CD4-positive, alpha-beta T cell (primary cell): ENCODE results near the gene DCTN1. TPM values are rescaled to one million over a fixed set of nuclear protein-coding genes. Genes with fewer than 3 reads are reported as not detected.

ENCODE experiments used
- ATAC-seq: fragments of 200-7000 bp; cut with Tn5 transposase; one replicate; pipeline ENCODE4 v1.10.0; 2022; ENCODE audit warnings: mild to moderate bottlenecking; ENCODE audit not compliant: poor library complexity
- CTCF ChIA-PET: fragments of 350-600 bp; sonication (Branson Sonifier 250); formaldehyde crosslinking; loops from one replicate; lab custom pipeline; 2021; ENCODE audit warnings: antibody characterized with exemption, inconsistent platforms; lab: Charles Lee
- POLR2A ChIA-PET: fragments of 350-600 bp; sonication (Branson Sonifier 250); formaldehyde crosslinking; loops from one replicate; lab custom pipeline; 2021; ENCODE audit warnings: antibody characterized with exemption, inconsistent platforms; lab: Charles Lee
- DNase-seq, 14 experiments: peaks; one replicate each; pipeline ENCODE4 v3.0.0-alpha.2; 2013 to 2020; ENCODE audit warnings: mixed read lengths in 2 of 14
- H3K27ac ChIP-seq, 2 donors: one replicate each; pipeline versions ENCODE4 v1.5.1 to v1.7.0; 2013; ENCODE audit warnings: low read length in 2 of 2, low read depth in 1 of 2, mild to moderate bottlenecking in 1 of 2
- H3K27me3 ChIP-seq, 2 experiments: 1 replicate in 1 of 2; 2 replicates in 1 of 2; pipeline versions ENCODE4 v1.6.1 to v1.7.0; 2013; ENCODE audit warnings: low read length in 2 of 2, control low read depth in 1 of 2, mild to moderate bottlenecking in 1 of 2, moderate library complexity in 1 of 2; ENCODE audit not compliant: insufficient read depth in 2 of 2, control insufficient read depth in 1 of 2
- H3K36me3 ChIP-seq: one replicate; pipeline ENCODE4 v1.6.1; 2013; ENCODE audit warnings: low read length, control low read depth; ENCODE audit not compliant: insufficient read depth
- H3K4me1 ChIP-seq: one replicate; pipeline ENCODE4 v1.6.1; 2013; ENCODE audit warnings: low read length, control low read depth; ENCODE audit not compliant: insufficient read depth
- H3K4me3 ChIP-seq: one replicate; pipeline ENCODE4 v1.5.1; 2013; ENCODE audit warnings: mild to moderate bottlenecking, low read length, moderate library complexity
- H3K9me3 ChIP-seq, 2 experiments: 1 replicate in 1 of 2; 2 replicates in 1 of 2; pipeline versions ENCODE4 v1.6.1 to v1.7.0; 2013; ENCODE audit warnings: low read length in 2 of 2, mild to moderate bottlenecking in 2 of 2, control low read depth in 1 of 2, moderate library complexity in 1 of 2; ENCODE audit not compliant: control insufficient read depth in 1 of 2, insufficient read depth in 1 of 2
- H3K27ac Mint-ChIP-seq: one replicate; pipeline ENCODE4 v1.8.0; 2020; ENCODE audit warnings: mixed read lengths
- H3K27me3 Mint-ChIP-seq: one replicate; pipeline ENCODE4 v1.8.0; 2021; ENCODE audit warnings: mixed read lengths
- H3K36me3 Mint-ChIP-seq: one replicate; pipeline ENCODE4 v1.8.0; 2021; ENCODE audit warnings: low read depth, mixed read lengths
- H3K4me1 Mint-ChIP-seq: one replicate; pipeline ENCODE4 v1.8.0; 2021; ENCODE audit warnings: low read depth, mixed read lengths
- H3K4me3 Mint-ChIP-seq: one replicate; pipeline ENCODE4 v1.8.0; 2020; ENCODE audit warnings: mild to moderate bottlenecking, mixed read lengths
- H3K9me3 Mint-ChIP-seq: one replicate; pipeline ENCODE4 v1.8.0; 2020; ENCODE audit warnings: mixed read lengths
- CTCF ChIP-seq: fragments of 200-600 bp; IDR thresholded peaks from one replicate; pipeline ENCODE4 v1.8.0; 2022; ENCODE audit warnings: antibody characterized with exemption, mild to moderate bottlenecking
- intact Hi-C, 2 experiments: fragments of 100-400 bp; cut with DNase I in 1 of 2; cut with micrococcal nuclease in 1 of 2; formaldehyde crosslinking; loops; one replicate each; pipeline versions ENCODE4 v1.15.1 to v1.9.0; 2023 to 2025; cut with DNase I, micrococcal nuclease
- total RNA-seq, 174 experiments: library from RNA in 2 of 174; stranded (reverse) in 2 of 174; gene quantifications; one replicate each; pipeline ENCODE4 v1.2.3 and lab custom pipeline; 2021 to 2026

The DCTN1 gene
- total RNA-seq, 2 experiments from 2014 or later, result 51.4 to 60.7 TPM

GRCh38 chr2:74328573-74328972, 51.5 kb downstream of the DCTN1 start:
- peaks cover 6% of the 10 kb centered on the region for H3K36me3 Mint-ChIP-seq
- ChIA-PET POLR2A (no interaction called here), CTCF (no interaction called here)
- intact Hi-C loops, result no loop called here
- no peak overlapping the region for H3K4me3 Mint-ChIP-seq
- Histone ChIP-seq H3K4me1 (peaks cover 4% of the 10 kb centered on the region), H3K9me3 (no peaks in the 10 kb centered on the region), H3K4me3 (no peak overlapping the region), H3K36me3 (peaks cover 4% of the 10 kb centered on the region), H3K27ac (no peak overlapping the region), H3K27me3 (no peaks in the 10 kb centered on the region)
- no peaks in the 10 kb centered on the region for H3K9me3 Mint-ChIP-seq
- DNase-seq (no peak), ATAC-seq (no peak)
- no peak for TF ChIP-seq CTCF
- H3K4me1 Mint-ChIP-seq, result no peaks in the 10 kb centered on the region
- no peaks in the 10 kb centered on the region for H3K27me3 Mint-ChIP-seq
- H3K27ac Mint-ChIP-seq, result no peak overlapping the region

GRCh38 chr2:74328074-74328473, 52.0 kb downstream of the DCTN1 start:
- no peak overlapping the region for H3K27ac Mint-ChIP-seq
- ATAC-seq (no peak), DNase-seq (no peak)
- Histone ChIP-seq H3K36me3 (peaks cover 4% of the 10 kb centered on the region), H3K4me3 (no peak overlapping the region), H3K27me3 (no peaks in the 10 kb centered on the region), H3K9me3 (no peaks in the 10 kb centered on the region), H3K27ac (no peak overlapping the region), H3K4me1 (peaks cover 4% of the 10 kb centered on the region)
- intact Hi-C loops, result no loop called here
- H3K4me1 Mint-ChIP-seq, result no peaks in the 10 kb centered on the region
- no peak for TF ChIP-seq CTCF
- no peak overlapping the region for H3K4me3 Mint-ChIP-seq
- ChIA-PET POLR2A (no interaction called here), CTCF (no interaction called here)
- H3K9me3 Mint-ChIP-seq, result no peaks in the 10 kb centered on the region
- peaks cover 10% of the 10 kb centered on the region for H3K36me3 Mint-ChIP-seq
- no peaks in the 10 kb centered on the region for H3K27me3 Mint-ChIP-seq

GRCh38 chr2:74327627-74328026, 52.5 kb downstream of the DCTN1 start:
- Histone ChIP-seq H3K4me1 (peaks cover 4% of the 10 kb centered on the region), H3K4me3 (no peak overlapping the region), H3K27ac (no peak overlapping the region), H3K9me3 (no peaks in the 10 kb centered on the region), H3K36me3 (peaks cover 4% of the 10 kb centered on the region), H3K27me3 (no peaks in the 10 kb centered on the region)
- no peak overlapping the region for H3K4me3 Mint-ChIP-seq
- H3K27ac Mint-ChIP-seq, result no peak overlapping the region
- no peaks in the 10 kb centered on the region for H3K4me1 Mint-ChIP-seq
- ATAC-seq, result no peak
- intact Hi-C loops, result no loop called here
- peaks cover 10% of the 10 kb centered on the region for H3K36me3 Mint-ChIP-seq
- POLR2A ChIA-PET, result no interaction called here
- no peaks in the 10 kb centered on the region for H3K9me3 Mint-ChIP-seq
- TF ChIP-seq CTCF, result no peak
- DNase-seq, result no peak
- CTCF ChIA-PET, result no interaction called here
- H3K27me3 Mint-ChIP-seq, result no peaks in the 10 kb centered on the region
